Lower lobe of right lung (tissue), 2 donors: ENCODE measurements around the gene CCDC92B. TPM values are rescaled to one million over a fixed set of nuclear protein-coding genes. Genes with fewer than 3 reads are reported as not detected.
"Not testable (repeated sequence)": the region's sequence is repeated elsewhere in the genome, so short reads cannot be mapped to it uniquely, and the experiment has no call there.

Experiments used
- ATAC-seq, 2 donors: fragments of 200-7000 bp; cut with Tn5 transposase; one replicate each; pipeline ENCODE4 v1.9.1; 2020 to 2022; ENCODE audit warnings: mild to moderate bottlenecking in 2 of 2, moderate library complexity in 2 of 2
- DNase-seq: peaks from one replicate; pipeline ENCODE4 v3.0.0-alpha.2; 2020
- H3K27ac ChIP-seq: fragments of 200-600 bp; one replicate; pipeline ENCODE4 v1.8.0; 2022
- H3K27me3 ChIP-seq: fragments of 200-600 bp; one replicate; pipeline ENCODE4 v1.8.0; 2022; ENCODE audit warnings: low read depth
- H3K36me3 ChIP-seq: fragments of 200-600 bp; one replicate; pipeline ENCODE4 v1.8.0; 2022; ENCODE audit warnings: mild to moderate bottlenecking
- H3K4me1 ChIP-seq: fragments of 200-600 bp; one replicate; pipeline ENCODE4 v1.8.0; 2022
- H3K4me3 ChIP-seq: fragments of 200-600 bp; one replicate; pipeline ENCODE4 v1.8.0; 2022; ENCODE audit warnings: mild to moderate bottlenecking
- H3K9me3 ChIP-seq: fragments of 200-600 bp; one replicate; pipeline ENCODE4 v1.8.0; 2022
- CTCF ChIP-seq: fragments of 200-600 bp; IDR thresholded peaks from one replicate; pipeline ENCODE4 v1.8.0; 2022; ENCODE audit warnings: antibody characterized with exemption, mild to moderate bottlenecking
- intact Hi-C: fragments of 100-400 bp; cut with DNase I; formaldehyde crosslinking; loops from one replicate; pipeline ENCODE4 v1.11.0; 2022
- total RNA-seq: library from RNA; stranded (reverse); fragmentation: NEBNext Ultra II Directional; extraction: Animal tissue kit (Norgen Biotek cat#: 25700); gene quantifications from one replicate; pipeline ENCODE4 v1.2.1, GENCODE V29; 2021
- donor health status: DM: no; HTN: yes; CAD: no; lungs with severe emphysema.

Gene CCDC92B
- total RNA-seq, 1 donor from 2014 or later: 0.12 TPM

GRCh38 chr17:2700491-2701141, 48.8 kb downstream of the CCDC92B start:
- Histone ChIP-seq H3K27ac (no peak overlapping the region), H3K4me3 (no peak overlapping the region), H3K27me3 (no peaks in the 10 kb centered on the region), H3K36me3 (peaks cover 89% of the 10 kb centered on the region), H3K4me1 (no peaks in the 10 kb centered on the region), H3K9me3 (no peaks in the 10 kb centered on the region)
- DNase-seq: peak; percentile 31
- no peak for TF ChIP-seq CTCF
- no peak for ATAC-seq
- intact Hi-C loops: no loop called here

- TF ChIP-seq CTCF: no peak
- Histone ChIP-seq H3K9me3 (no peaks in the 10 kb centered on the region), H3K4me1 (no peaks in the 10 kb centered on the region), H3K27me3 (no peaks in the 10 kb centered on the region), H3K36me3 (peaks cover 94% of the 10 kb centered on the region), H3K4me3 (no peak overlapping the region), H3K27ac (no peak overlapping the region)
- intact Hi-C loops: no loop called here
- DNase-seq: peak; percentile 38
- no peak for ATAC-seq
Observed at GRCh38 chr17:2700030-2700490, 49.4 kb downstream of the CCDC92B start.

- H3K27me3 ChIP-seq, H3K9me3 ChIP-seq, intact Hi-C loops, ATAC-seq, H3K4me3 ChIP-seq, H3K27ac ChIP-seq, H3K4me1 ChIP-seq: not testable (repeated sequence)
- DNase-seq: peak; percentile 20
- peaks cover 100% of the 10 kb centered on the region for H3K36me3 ChIP-seq
Observed at GRCh38 chr17:2699216-2699805, 50.1 kb downstream of the CCDC92B start.

GRCh38 chr17:2697611-2698162, 51.8 kb downstream of the CCDC92B start:
- Histone ChIP-seq H3K27me3 (no peaks in the 10 kb centered on the region), H3K27ac (no peak overlapping the region), H3K4me3 (no peak overlapping the region), H3K36me3 (peaks cover 100% of the 10 kb centered on the region), H3K4me1 (no peaks in the 10 kb centered on the region), H3K9me3 (no peaks in the 10 kb centered on the region)
- intact Hi-C loops: no loop called here
- ATAC-seq (no peak), DNase-seq (peak; percentile 39)
- TF ChIP-seq CTCF: no peak

GRCh38 chr17:2695961-2696760, 53.3 kb downstream of the CCDC92B start:
- ATAC-seq (no peak), DNase-seq (peak; percentile 41)
- TF ChIP-seq CTCF: no peak
- intact Hi-C loops: no loop called here
- Histone ChIP-seq H3K9me3 (no peaks in the 10 kb centered on the region), H3K36me3 (peaks cover 97% of the 10 kb centered on the region), H3K27ac (no peak overlapping the region), H3K27me3 (no peaks in the 10 kb centered on the region), H3K4me3 (no peak overlapping the region), H3K4me1 (no peaks in the 10 kb centered on the region)
